A673 (cell line): Measurements from ENCODE around the gene CYP2A7.

ENCODE experiments used
- CTCF ChIP-seq: fragments of 300-800, 200-600 bp; sonication (generic); conservative IDR thresholded peaks from 2 replicates; pipeline ENCODE4 v1.5.1; 2017; ENCODE audit warnings: low read depth, mild to moderate bottlenecking, antibody characterized with exemption, low read length, moderate library complexity, mixed read lengths
- EZH2 ChIP-seq: fragments of 200-600 bp; sonication (generic); IDR thresholded peaks from 2 replicates; pipeline ENCODE4 v1.6.1; 2017; ENCODE audit warnings: borderline replicate concordance, low read depth, mild to moderate bottlenecking, mixed read lengths, antibody characterized with exemption, low read length; ENCODE audit not compliant: poor library complexity, severe bottlenecking

GRCh38 chr19:40893112-40893511 lies 11.1 kb upstream of the CYP2A7 start:
- TF ChIP-seq CTCF = no peak
- no peak for TF ChIP-seq EZH2
